MM.1S (cell line): ENCODE data around the gene IL26.

Source experiments
- EZH2 ChIP-seq: fragments of 300-600 bp; sonication (generic); optimal IDR thresholded peaks from 2 replicates; pipeline ENCODE3; 2017; ENCODE audit warnings: low read depth, mild to moderate bottlenecking, antibody characterized with exemption, low read length, mixed read lengths
- EZH2phosphoT487 ChIP-seq: fragments of 300-600 bp; sonication (generic); IDR thresholded peaks from 2 replicates; pipeline ENCODE4 v1.6.1; 2018; ENCODE audit warnings: antibody characterized with exemption, low read length
- TF ChIP-seq, protein P1 (sequence below): fragments of 300-600 bp; sonication (generic); IDR thresholded peaks from 2 replicates; pipeline ENCODE4 v1.5.1; 2016; ENCODE audit warnings: antibody characterized with exemption, low read length, mixed read lengths

DNA sequence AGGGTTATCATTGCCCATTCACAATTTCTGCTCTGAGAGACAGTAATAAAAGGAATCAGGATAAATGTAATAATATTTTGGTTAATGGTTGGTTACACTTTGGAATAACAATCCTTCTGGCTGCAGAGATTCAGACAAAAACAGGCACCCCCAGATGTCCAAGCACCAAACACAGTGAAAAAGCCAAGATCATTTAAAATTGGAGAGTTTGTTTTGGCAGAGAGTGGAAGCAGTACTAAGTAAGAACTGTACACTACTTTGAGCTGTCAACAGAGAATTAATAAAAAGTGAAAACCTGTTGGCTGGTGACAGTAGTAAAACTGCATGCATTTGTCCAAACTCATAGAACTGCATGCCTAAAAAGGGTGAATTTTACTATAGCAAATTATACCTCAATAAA is 43.4 kb upstream of the IL26 start:
- TF ChIP-seq, protein P1, sequence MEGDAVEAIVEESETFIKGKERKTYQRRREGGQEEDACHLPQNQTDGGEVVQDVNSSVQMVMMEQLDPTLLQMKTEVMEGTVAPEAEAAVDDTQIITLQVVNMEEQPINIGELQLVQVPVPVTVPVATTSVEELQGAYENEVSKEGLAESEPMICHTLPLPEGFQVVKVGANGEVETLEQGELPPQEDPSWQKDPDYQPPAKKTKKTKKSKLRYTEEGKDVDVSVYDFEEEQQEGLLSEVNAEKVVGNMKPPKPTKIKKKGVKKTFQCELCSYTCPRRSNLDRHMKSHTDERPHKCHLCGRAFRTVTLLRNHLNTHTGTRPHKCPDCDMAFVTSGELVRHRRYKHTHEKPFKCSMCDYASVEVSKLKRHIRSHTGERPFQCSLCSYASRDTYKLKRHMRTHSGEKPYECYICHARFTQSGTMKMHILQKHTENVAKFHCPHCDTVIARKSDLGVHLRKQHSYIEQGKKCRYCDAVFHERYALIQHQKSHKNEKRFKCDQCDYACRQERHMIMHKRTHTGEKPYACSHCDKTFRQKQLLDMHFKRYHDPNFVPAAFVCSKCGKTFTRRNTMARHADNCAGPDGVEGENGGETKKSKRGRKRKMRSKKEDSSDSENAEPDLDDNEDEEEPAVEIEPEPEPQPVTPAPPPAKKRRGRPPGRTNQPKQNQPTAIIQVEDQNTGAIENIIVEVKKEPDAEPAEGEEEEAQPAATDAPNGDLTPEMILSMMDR: no peak
- TF ChIP-seq EZH2 (no peak), EZH2phosphoT487 (no peak)
